Measurements from ENCODE around the gene NFKBIZ. TPM values are rescaled to one million over a fixed set of nuclear protein-coding genes. Genes with fewer than 3 reads are reported as not detected.
"Not testable (repeated sequence)": the region's sequence is repeated elsewhere in the genome, so short reads cannot be mapped to it uniquely, and the experiment has no call there.

The NFKBIZ gene
- total RNA-seq, 1 experiment from 2014 or later: 13.3 TPM

GRCh38 chr3:101868534-101869464, 19.5 kb downstream of the NFKBIZ start:
- DNase-seq (ENCODE audit: low read depth): no peak

- DNase-seq (ENCODE audit: low read depth): no peak
Measured at GRCh38 chr3:101870138-101870537, 20.8 kb downstream of the NFKBIZ start.

DNA sequence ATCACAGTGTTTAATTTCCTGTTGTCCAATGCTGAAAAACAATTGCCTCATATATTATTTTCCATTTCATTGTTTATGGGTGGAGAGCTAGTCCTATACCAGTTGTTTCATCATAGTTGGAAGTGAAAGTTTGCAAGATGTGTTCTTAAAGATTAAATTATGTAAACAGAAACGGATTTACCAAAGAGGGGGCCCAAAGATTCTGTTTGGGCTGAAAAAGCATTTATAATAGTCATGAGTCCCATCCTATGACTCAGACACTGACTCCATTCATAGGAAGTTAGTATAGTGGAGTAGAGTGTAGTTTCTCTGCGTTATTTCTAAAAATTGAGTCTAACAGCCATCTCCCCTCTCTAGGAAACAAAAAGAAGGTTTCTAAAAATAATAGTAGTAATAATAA, 24.3 kb downstream of the NFKBIZ start:
- peak; percentile 53 for DNase-seq (ENCODE audit: low read depth)

DNA sequence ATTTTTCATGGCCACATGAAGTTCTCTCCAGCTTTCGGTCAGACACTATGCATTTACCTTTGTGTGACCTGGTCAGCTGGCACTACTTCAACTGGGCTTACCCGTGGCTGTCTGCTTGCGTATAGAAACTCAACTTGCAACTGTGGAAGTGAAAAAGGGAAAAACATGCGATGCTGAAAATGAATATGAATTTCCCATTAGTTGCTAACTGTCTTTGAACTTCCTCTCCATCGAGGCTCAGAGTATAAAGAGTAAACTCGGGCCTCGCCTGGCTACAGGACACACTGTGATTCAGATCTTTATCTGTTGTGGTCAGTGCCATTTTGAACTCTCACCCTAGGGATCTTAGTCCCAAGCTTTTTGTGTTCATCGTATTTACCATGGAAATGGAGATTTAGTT, 26.8 kb downstream of the NFKBIZ start:
- no peak for DNase-seq (ENCODE audit: low read depth)

- DNase-seq (ENCODE audit: low read depth): no peak
Measured at GRCh38 chr3:101878589-101878988, 29.3 kb downstream of the NFKBIZ start.

- no peak for DNase-seq (ENCODE audit: low read depth)
Measured at GRCh38 chr3:101879102-101879501, 29.8 kb downstream of the NFKBIZ start.

GRCh38 chr3:101879623-101880284, 30.4 kb downstream of the NFKBIZ start:
- DNase-seq (ENCODE audit: low read depth): no peak

GRCh38 chr3:101884776-101885175, 35.5 kb downstream of the NFKBIZ start:
- no peak for DNase-seq (ENCODE audit: low read depth)

- not testable (repeated sequence) for DNase-seq (ENCODE audit: low read depth)
Measured at GRCh38 chr3:101885584-101885983, 36.3 kb downstream of the NFKBIZ start.

DNA sequence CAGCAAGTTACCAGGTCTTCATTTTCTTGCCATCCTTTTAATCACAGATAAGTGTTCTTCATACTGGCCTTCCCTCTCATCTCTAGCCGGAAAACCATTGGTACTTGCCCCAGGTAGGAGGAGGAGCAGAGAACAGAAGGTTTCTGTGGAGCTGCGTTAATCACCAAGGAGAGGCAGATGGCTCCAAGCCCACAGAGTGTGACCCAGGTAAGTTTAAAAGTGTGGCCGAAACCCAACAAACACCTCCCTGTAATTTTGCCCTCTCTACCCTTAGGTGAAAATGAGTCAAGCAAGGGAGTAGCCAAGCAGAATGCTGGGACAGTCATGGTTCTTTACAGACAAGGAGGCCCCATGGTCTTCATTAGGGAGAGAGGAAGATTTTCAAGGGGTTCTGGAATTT, 37.3 kb downstream of the NFKBIZ start:
- no peak for DNase-seq (ENCODE audit: low read depth)

- DNase-seq (ENCODE audit: low read depth): no peak
Measured at GRCh38 chr3:101888653-101889052, 39.3 kb downstream of the NFKBIZ start.

DNA sequence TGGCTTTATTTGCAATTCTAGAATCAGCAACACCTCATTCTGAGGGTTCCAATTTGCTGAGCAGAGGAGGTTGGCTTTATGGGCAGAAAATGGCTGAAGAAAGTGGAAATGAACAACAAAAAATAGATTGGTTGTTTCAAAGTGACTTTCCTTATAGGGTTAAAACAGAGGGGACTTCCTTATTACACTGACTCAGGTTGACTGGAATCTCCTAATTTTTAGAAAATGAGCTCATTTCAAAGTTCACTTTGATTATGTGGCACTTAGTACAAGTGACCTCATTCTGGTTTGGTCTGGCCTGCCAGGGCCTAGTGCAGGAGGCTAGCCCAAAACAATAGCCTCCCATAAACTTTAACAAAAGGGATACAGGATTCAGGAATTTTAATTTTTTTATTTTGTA, 41.4 kb downstream of the NFKBIZ start:
- DNase-seq (ENCODE audit: low read depth): peak; percentile 62

DNA sequence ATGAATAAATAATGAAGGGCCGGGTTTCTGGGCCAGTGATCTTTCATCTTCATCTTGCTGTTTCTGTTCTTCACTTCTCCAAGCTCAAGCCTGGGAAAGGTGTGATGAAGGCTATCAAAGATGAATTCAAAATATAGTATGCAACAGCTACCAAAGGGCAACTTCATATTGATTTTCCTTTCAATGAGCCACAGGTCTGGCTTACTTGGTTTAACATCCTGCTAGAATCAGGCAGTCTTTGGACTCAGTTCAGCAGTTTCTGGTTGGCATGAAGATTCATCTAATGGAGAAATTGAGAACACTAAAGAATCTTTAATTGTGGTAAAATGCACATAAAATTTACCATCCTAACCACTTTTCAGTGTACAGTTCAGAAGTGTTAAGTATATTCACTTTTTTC, 43.3 kb downstream of the NFKBIZ start:
- no peak for DNase-seq (ENCODE audit: low read depth)

DNA sequence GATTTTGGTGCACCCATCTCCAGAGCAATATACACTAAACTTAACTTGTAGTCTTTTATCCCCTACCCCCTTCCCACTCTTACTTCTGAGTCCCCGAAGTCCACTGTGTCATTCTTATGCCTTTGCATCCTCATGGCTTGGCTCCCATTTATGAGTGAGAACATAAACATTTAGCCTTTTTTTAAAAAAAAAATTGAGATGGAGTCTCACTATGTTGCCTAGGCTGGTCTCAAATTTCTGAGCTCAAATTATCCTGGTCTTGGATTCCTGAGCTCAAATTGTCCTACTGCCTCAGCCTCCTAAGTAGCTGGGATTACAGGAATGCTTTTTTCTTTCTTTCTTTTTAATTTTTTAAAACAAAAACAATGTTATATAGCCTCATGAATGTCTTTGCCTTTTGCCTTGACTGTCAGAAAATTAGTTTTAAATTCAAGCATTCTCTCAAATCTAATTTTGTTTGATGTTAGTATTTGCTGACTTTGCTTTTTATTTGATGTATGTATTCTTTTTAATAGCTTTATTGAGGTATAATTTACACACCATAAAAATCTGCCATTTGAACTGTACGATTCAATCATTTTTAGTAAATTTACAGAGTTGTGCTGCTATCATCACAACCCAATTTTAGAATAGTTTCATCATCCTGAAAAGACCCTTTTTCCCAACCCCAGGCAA, 46.9 kb downstream of the NFKBIZ start:
- DNase-seq (ENCODE audit: low read depth): no peak

DNA sequence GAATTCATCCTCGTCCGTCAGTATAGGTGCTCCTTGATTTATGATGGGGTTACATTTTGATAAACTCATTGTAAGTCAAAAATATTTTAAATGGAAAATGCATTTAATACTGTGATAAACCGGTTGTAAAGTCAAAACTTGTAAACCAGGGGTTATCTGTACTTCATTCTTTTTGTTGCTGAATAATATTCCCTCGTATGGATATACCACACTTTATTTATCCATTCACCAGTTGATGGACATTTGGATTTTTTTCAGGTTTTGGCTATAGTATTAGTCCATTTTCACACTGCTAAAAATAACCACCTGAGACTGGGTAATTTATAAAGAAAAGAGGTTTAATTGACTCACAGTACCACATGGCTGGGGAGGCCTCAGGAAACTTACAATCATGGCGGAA, 47.7 kb downstream of the NFKBIZ start:
- no peak for DNase-seq (ENCODE audit: low read depth)

DNA sequence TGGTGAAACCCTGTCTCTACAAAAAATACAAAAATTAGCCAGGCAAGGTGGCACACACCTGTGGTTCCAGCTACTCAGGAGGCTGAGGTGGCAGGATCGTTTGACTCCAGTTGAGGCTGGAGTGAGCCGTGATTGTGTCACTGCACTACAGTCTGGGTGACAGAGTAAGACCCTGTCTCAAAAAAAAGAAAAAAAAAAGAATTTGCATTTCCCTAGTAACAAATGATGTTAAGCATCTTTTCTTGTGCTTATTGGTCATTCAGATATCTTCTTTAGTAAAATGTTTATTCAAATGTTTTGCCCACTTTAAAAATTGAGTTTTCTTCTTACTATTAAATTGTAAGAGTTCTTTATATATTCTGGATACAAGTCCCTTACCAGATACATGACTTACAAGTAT, 48.7 kb downstream of the NFKBIZ start:
- no peak for DNase-seq (ENCODE audit: low read depth)

GRCh38 chr3:101898752-101899169, 49.4 kb downstream of the NFKBIZ start:
- no peak for DNase-seq (ENCODE audit: low read depth)

GRCh38 chr3:101900316-101900715, 51.0 kb downstream of the NFKBIZ start:
- no peak for DNase-seq (ENCODE audit: low read depth)

DNA sequence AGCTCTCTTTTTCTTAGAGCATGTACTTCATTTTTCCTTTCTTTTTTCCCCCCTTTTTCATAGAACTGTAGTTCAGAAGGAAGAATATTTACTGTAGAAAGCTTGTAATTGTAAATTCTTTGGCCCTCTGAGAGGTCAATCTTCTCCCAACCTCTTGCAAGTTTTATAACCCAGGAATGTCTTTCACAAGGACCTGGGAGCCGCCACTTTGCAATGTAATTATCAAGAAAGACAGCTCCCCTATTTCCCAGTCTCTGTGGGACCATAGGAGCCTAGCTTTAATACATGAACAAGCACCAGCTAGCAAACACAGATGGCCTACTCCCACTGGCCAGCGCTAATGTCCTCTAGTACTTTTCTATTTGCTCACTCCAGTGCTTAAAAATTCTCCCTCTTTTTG, 51.4 kb downstream of the NFKBIZ start:
- no peak for DNase-seq (ENCODE audit: low read depth)

- DNase-seq (ENCODE audit: low read depth): peak; percentile 96
Measured at GRCh38 chr3:101902041-101902440, 52.7 kb downstream of the NFKBIZ start.

- DNase-seq (ENCODE audit: low read depth): no peak
Measured at GRCh38 chr3:101903451-101903871, 54.1 kb downstream of the NFKBIZ start.

DNA sequence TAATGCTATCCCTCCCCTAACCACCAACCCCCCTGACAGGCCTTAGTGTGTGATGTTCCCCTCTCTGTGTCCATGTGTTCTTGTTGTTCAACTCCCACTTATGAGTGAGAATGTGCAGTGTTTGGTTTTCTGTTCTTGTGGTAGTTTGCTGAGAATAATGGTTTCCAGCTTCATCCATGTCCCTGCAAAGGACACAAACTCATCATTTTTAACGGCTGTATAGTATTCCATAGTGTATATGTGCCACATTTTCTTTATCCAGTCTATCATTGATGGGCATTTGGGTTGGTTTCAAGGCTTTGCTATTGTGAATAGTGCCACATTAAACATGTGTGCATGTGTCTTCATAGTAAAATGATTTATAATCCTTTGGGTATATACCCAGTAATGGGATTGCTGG, 56.3 kb downstream of the NFKBIZ start:
- not testable (repeated sequence) for DNase-seq (ENCODE audit: low read depth)
